DMS114 treated with DMSO at 0.1 percent for 48 hours (cell line): Measurements from ENCODE around the gene XRCC1.

Source experiments
- DNase-seq: peaks from one replicate; lab custom pipeline; 2025; ENCODE audit not compliant: unreplicated experiment; lab: John Stamatoyannopoulos, UW

XRCC1 gene

GRCh38 chr19:43495082-43495481, 80.2 kb downstream of the XRCC1 start:
- no peak for DNase-seq
